Adipose tissue (tissue), 3 donors: ENCODE results near the gene ODF4. TPM values are rescaled to one million over a fixed set of nuclear protein-coding genes. Genes with fewer than 3 reads are reported as not detected.

ENCODE experiments used
- H3K27ac ChIP-seq: one replicate; pipeline ENCODE4 v1.5.1; 2013; ENCODE audit warnings: low read depth, low read length
- WGBS, 3 donors: extraction: QIAGEN DNeasy Blood & Tissue Kit; methylation state at CpG; one replicate each; pipeline ENCODE4 v1.1.7; 2013; 5-methylcytosine and 5-hydroxymethylcytosine counted together
- polyA plus RNA-seq, 3 donors: library from polyadenylated mRNA; stranded (reverse); fragments of 200-250 nt; gene quantifications; one replicate each; pipeline ENCODE4 v1.2.3, GENCODE V29; 2013
- donor health status: healthy with polysubstance abuse.
- donor health status: Bipolar disorder and iron deficiency.
- donor health status: healthy.

Gene ODF4, protein sequence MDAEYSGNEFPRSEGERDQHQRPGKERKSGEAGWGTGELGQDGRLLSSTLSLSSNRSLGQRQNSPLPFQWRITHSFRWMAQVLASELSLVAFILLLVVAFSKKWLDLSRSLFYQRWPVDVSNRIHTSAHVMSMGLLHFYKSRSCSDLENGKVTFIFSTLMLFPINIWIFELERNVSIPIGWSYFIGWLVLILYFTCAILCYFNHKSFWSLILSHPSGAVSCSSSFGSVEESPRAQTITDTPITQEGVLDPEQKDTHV
- not detected for polyA plus RNA-seq

GRCh38 chr17:8339540-8339939 is at the start of gene ODF4:
TSS of gene ODF4 (plus strand) at chr17:8339840. CDS start at chr17:8340052, 212 bp downstream.
- H3K27ac ChIP-seq: no peak within 1 kb of the TSS
- WGBS, 3 donors: 74 to 83% (median 76%) methylated on average over 2 of the region's 2 CpGs

- no peak overlapping the region for H3K27ac ChIP-seq
- WGBS, 3 donors: 49 to 81% (median 59%) methylated on average over 3 of the region's 3 CpGs
These were observed 49.6 kb upstream of the ODF4 start for GRCh38 chr17:8290043-8290442.

GRCh38 chr17:8292639-8293395 is 46.8 kb upstream of the ODF4 start:
- 61 to 78% (median 67%) methylated on average over 5 of the region's 5 CpGs for WGBS, 3 donors
- H3K27ac ChIP-seq: no peak overlapping the region

DNA sequence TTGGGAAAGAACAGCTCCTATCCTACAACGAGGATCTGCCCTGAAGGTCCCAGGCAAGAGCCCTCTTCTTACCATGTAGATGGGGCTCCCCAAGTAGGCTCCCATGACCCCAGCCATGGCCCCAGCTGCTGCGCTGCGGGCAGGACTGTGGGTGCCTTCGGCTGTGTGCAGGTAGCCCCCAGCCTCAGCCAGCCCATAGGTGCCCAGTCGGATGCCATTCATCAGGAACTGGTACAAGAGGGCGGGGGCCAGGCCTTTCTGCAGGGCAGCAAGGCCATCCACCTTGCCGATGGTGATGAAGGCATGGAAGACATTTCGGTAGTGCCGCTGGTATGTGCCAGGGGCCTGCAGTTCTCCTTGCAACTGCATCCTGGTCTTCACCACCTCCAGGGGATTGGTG is 45.3 kb upstream of the ODF4 start:
- WGBS, 3 donors: 90 to 96% (median 92%) methylated on average over 9 of the region's 9 CpGs
- no peak overlapping the region for H3K27ac ChIP-seq

DNA sequence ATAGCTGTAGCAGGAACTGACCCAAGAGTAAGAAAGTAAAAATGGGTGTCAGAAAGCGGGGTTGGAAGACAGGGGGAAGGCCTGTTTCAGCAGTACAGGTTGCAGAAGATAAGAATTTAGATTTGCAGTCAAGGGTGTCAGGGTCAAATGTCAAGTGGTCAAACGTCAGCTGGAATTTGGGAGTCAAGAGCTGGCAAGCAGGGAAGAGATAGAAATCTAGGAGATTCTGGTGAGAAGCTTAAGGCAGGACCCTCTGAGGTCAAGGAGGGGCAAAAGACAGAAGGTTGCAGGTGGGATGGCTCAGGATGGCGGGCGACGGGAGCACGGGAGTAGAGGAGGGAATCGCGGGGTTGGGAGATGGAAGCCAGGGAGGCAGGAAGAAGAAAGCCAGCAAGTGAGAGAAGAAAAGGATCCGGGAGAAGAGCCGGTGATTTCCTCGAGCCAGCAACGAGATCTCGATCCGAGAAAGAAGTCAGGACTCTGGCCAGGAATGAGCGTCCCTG is 44.8 kb upstream of the ODF4 start:
- 6 to 8% (median 6%) methylated on average over 14 to 15 of the region's 15 CpGs for WGBS, 3 donors
- H3K27ac ChIP-seq: no peak overlapping the region

- WGBS, 3 donors: 49 to 65% (median 55%) methylated on average over 3 of the region's 3 CpGs
- H3K27ac ChIP-seq: no peak overlapping the region
These were observed 39.4 kb upstream of the ODF4 start for GRCh38 chr17:8300226-8300625.

- 9 to 13% (median 13%) methylated on average over 8 of the region's 8 CpGs for WGBS, 3 donors
- H3K27ac ChIP-seq: no peak overlapping the region
These were observed 38.9 kb upstream of the ODF4 start for GRCh38 chr17:8300627-8301242.

DNA sequence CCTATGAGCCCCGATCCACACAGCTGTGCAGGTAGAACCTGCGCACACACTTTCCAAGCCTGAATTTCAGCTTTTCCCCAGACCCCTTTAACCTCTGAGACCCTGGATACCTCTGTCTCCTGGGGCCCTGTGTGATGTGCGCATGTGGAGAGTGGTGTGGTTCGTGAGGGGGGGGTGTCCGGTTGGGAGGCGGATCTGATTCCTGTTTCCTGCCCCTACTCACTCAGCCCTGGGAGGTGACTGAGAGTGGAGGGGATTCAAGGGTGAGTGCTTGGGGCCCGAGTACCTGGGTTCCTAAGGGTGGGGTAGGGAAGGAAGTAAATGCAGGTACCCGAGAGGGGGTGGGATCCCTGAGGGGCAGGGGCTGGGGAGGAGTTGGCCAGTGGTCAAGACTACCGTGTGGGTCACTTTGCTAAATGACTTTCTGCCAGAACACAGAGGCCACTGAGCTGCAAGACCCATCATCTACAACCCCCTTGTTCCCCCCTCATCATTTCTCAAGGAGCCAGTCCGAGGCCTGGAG is 29.0 kb upstream of the ODF4 start:
- H3K27ac ChIP-seq: no peak overlapping the region
- 39 to 59% (median 52%) methylated on average over 10 of the region's 10 CpGs for WGBS, 3 donors

DNA sequence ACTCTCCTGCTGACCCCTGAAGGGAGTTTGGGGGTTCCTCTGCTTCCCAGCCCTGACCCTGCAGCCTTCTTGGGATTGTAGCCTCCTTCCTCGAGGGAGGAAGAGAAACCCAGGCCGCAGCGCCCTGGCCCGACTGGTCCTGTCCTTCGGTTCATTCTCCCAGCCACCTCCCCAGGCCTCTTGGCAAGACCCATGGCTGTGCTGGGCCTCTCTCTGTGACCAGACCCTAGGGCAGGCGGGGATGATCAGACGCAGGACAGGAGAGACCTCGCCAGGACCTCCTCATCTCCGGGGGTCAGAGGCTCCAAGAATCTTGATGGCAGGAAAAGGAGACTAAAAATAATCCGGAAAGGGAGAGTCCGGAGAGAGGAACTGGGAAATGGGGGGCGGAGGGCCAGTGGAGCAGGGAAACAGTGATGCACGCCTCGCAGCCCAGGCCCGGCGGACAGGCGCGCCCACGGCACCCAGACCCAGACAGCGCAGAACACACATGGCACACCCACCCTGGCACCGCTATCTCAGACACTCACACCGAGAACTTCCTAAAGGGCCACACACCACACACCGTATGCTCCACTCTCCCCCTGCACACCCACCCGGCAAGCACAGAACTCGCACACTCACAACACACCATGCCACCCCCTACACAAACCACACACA is 28.4 kb upstream of the ODF4 start:
- WGBS, 3 donors: 55 to 73% (median 67%) methylated on average over 25 of the region's 25 CpGs
- no peak overlapping the region for H3K27ac ChIP-seq

GRCh38 chr17:8312251-8312650 is 27.4 kb upstream of the ODF4 start:
- WGBS, 3 donors: 65 to 69% (median 68%) methylated on average over 13 of the region's 13 CpGs
- no peak overlapping the region for H3K27ac ChIP-seq

DNA sequence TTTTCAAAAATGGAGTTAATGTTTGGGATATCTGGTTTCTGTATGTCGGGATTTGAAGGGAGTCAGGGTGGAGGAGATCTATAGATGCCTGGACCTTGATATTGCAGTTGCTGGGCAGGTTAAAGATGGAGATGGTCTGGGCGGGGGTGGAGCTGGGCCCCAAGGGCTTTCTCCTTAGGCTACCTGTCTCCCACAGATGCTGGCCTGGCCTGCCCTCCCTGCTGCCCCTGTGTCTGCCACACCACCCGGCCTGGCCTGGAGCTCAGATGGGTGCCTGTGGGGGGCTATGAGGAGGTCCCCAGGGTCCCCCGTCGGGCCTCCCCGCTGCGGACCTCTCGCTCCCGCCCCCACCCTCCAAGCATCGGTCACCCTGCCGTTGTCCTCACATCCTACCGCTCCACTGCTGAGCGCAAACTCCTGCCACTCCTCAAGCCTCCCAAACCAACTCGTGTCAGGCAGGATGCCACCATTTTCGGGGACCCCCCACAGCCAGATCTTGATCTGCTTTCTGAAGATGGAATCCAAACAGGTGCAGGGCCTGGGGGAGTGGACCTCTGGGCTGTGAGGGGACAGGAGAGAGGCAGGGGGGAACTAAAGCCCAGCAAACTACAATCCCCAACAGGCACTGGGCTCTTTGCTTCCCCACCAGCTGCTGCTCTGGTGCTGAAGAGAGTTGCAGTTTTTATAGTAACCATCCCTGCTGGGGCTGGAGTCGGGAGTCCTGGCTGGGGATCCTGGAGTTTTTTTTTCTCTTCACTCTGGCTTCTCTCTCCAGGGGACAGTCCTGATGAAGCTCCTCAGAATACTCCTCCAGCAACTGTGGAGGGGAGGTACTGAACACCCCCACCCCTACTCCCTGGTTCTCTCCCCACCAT is 26.7 kb upstream of the ODF4 start:
- WGBS, 3 donors: 56 to 73% (median 61%) methylated on average over 15 to 16 of the region's 16 CpGs
- H3K27ac ChIP-seq: no peak overlapping the region

- 16 to 35% (median 23%) methylated on average over 27 to 29 of the region's 29 CpGs for WGBS, 3 donors
- H3K27ac ChIP-seq: no peak overlapping the region
These were observed 24.6 kb upstream of the ODF4 start for GRCh38 chr17:8314797-8315763.

- WGBS, 3 donors: 42 to 64% (median 57%) methylated on average over 19 to 26 of the region's 26 CpGs
These were observed 23.8 kb upstream of the ODF4 start for GRCh38 chr17:8315764-8316217.

GRCh38 chr17:8318010-8318935 is 21.4 kb upstream of the ODF4 start:
- WGBS, 3 donors: 76 to 80% (median 78%) methylated on average over 24 of the region's 24 CpGs
- no peak overlapping the region for H3K27ac ChIP-seq

More at GRCh38 chr17:8315764-8316217, 23.8 kb upstream of the ODF4 start:
- H3K27ac ChIP-seq: no peak overlapping the region

- WGBS, 3 donors: 87 to 92% (median 92%) methylated on average over 4 of the region's 4 CpGs
- no peak overlapping the region for H3K27ac ChIP-seq
These were observed 19.4 kb upstream of the ODF4 start for GRCh38 chr17:8320262-8320661.
